ENCODE measurements around the gene GXYLT1.

GRCh38 chr12:42109031-42109430 lies 35.6 kb downstream of the GXYLT1 start:
- TF ChIP-seq POLR2A (IDR thresholded peaks at IDR 0.05; ENCODE audit: low read depth, low read length) (no peak), TAF1 (IDR thresholded peaks at IDR 0.05; ENCODE audit: borderline replicate concordance, low read depth, low read length) (no peak), POLR2AphosphoS5 (IDR thresholded peaks at IDR 0.05; ENCODE audit: low read depth, low read length) (no peak)

Data from GM12892 (cell line).